ENCODE measurements around the gene SMARCD3. TPM values are rescaled to one million over a fixed set of nuclear protein-coding genes. Genes with fewer than 3 reads are reported as not detected.
A peak's percentile ranks its signal among the peaks of the same experiment; 100 is the strongest.

SMARCD3 gene
- total RNA-seq, 1 donor from 2014 or later: 105 TPM

GRCh38 chr7:151237244-151238189, 11.0 kb downstream of the SMARCD3 start:
- no peak overlapping the region for H3K27ac ChIP-seq
- H3K9me3 ChIP-seq: no peaks in the 10 kb centered on the region
- peaks cover 4 to 7% of the 10 kb centered on the region in 2 donors for H3K4me1 ChIP-seq
- H3K4me3 ChIP-seq: no peak overlapping the region
- H3K36me3 ChIP-seq: peaks cover 68 to 73% of the 10 kb centered on the region in 2 donors
- no peak for TF ChIP-seq CTCF (IDR thresholded peaks at IDR 0.05)
- no peak for DNase-seq (ENCODE audit: low spot score in 2 of 2)
- H3K27me3 ChIP-seq: no peaks in the 10 kb centered on the region
- intact Hi-C loops (cut with DNase I): no loop called here

GRCh38 chr7:151236406-151236805, 12.1 kb downstream of the SMARCD3 start:
- H3K36me3 ChIP-seq: peaks cover 57 to 64% of the 10 kb centered on the region in 2 donors
- intact Hi-C loops (cut with DNase I): no loop called here

GRCh38 chr7:151235091-151235787, 13.3 kb downstream of the SMARCD3 start:
- DNase-seq (ENCODE audit: low spot score in 2 of 2): no peak
- H3K36me3 ChIP-seq: peaks cover 55 to 56% of the 10 kb centered on the region in 2 donors

More at GRCh38 chr7:151236406-151236805, 12.1 kb downstream of the SMARCD3 start:
- Histone ChIP-seq H3K27me3 (no peaks in the 10 kb centered on the region), H3K9me3 (no peaks in the 10 kb centered on the region), H3K4me3 (no peak overlapping the region), H3K27ac (no peak overlapping the region), H3K4me1 (peaks cover 7% of the 10 kb centered on the region in 2 donors)
- DNase-seq (ENCODE audit: low spot score in 2 of 2): no peak
- TF ChIP-seq CTCF (IDR thresholded peaks at IDR 0.05): no peak

GRCh38 chr7:151233804-151234203, 14.7 kb downstream of the SMARCD3 start:
- DNase-seq (ENCODE audit: low spot score in 2 of 2): no peak
- Histone ChIP-seq H3K36me3 (peaks cover 42% of the 10 kb centered on the region in 2 donors), H3K4me1 (peaks cover 7 to 8% of the 10 kb centered on the region in 2 donors), H3K4me3 (peak overlapping the region; percentile 91 to 99), H3K27ac (peak overlapping the region in 1 of 2 donors; percentile 93), H3K27me3 (no peaks in the 10 kb centered on the region), H3K9me3 (no peaks in the 10 kb centered on the region)
- intact Hi-C loops (cut with DNase I): no loop called here
- TF ChIP-seq CTCF (IDR thresholded peaks at IDR 0.05): no peak

More at GRCh38 chr7:151235091-151235787, 13.3 kb downstream of the SMARCD3 start:
- Histone ChIP-seq H3K9me3 (no peaks in the 10 kb centered on the region), H3K4me3 (no peak overlapping the region), H3K27ac (no peak overlapping the region), H3K4me1 (peaks cover 7 to 8% of the 10 kb centered on the region in 2 donors), H3K27me3 (no peaks in the 10 kb centered on the region)
- intact Hi-C loops (cut with DNase I): no loop called here
- TF ChIP-seq CTCF (IDR thresholded peaks at IDR 0.05): no peak

GRCh38 chr7:151232917-151233701, 15.4 kb downstream of the SMARCD3 start:
- Histone ChIP-seq H3K27me3 (no peaks in the 10 kb centered on the region), H3K36me3 (peaks cover 35% of the 10 kb centered on the region in 2 donors), H3K4me3 (peak overlapping the region; percentile 91 to 99), H3K9me3 (no peaks in the 10 kb centered on the region), H3K4me1 (peaks cover 7 to 8% of the 10 kb centered on the region in 2 donors), H3K27ac (peak overlapping the region; percentile 93)
- DNase-seq (ENCODE audit: low spot score in 2 of 2): peak; percentile 56 to 85
- intact Hi-C loops (cut with DNase I): loop anchor here (1.0 kb wide), 2 partner anchors 16 to 108 kb away; partner anchors contain the start of gene NUB1
- TF ChIP-seq CTCF (IDR thresholded peaks at IDR 0.05): no peak

Measured in ascending aorta (tissue), 2 donors.